IPS-11a (cell line): ENCODE results near the gene ELMO3.

Experiments
- H3K4me3 ChIP-seq: one replicate; pipeline ENCODE4 v1.5.1; 2013; ENCODE audit warnings: low read depth, low read length, control low read depth

ELMO3 gene

GRCh38 chr16:67196881-67197280 lies 2.0 kb upstream of the ELMO3 start:
- H3K4me3 ChIP-seq: no peak overlapping the region

- no peak overlapping the region for H3K4me3 ChIP-seq
These were observed 1.2 kb upstream of the ELMO3 start for GRCh38 chr16:67197704-67198103.

DNA sequence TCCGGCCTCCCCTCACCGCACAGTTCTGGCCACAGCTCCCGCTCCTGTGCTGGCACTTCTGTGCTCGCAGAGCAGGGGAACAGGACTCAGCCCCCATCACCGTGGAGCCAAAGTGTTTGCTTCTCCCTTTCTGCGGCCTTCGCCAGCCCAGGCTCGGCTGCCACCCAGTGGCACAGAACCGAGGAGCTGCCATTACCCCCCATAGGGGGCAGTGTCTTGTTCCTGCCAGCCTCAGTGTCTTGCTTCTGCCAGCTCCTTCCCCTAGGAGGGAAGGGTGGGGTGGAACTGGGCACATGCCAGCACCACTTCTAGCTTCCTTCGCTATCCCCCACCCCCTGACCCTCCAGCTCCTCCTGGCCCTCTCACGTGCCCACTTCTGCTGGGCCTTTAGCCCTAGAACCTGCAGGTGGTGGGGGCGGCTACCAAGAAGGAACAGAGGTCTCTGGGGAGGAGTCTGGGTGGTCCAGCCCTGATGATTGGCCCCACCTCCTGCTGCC lies 645 bp upstream of the ELMO3 start:
- H3K4me3 ChIP-seq: no peak overlapping the region

- H3K4me3 ChIP-seq: peak overlapping the region; percentile 60
These were observed 872 bp downstream of the ELMO3 start for GRCh38 chr16:67199808-67200198.

GRCh38 chr16:67200491-67200890 lies 1.6 kb downstream of the ELMO3 start:
- peak overlapping the region; percentile 6 for H3K4me3 ChIP-seq

DNA sequence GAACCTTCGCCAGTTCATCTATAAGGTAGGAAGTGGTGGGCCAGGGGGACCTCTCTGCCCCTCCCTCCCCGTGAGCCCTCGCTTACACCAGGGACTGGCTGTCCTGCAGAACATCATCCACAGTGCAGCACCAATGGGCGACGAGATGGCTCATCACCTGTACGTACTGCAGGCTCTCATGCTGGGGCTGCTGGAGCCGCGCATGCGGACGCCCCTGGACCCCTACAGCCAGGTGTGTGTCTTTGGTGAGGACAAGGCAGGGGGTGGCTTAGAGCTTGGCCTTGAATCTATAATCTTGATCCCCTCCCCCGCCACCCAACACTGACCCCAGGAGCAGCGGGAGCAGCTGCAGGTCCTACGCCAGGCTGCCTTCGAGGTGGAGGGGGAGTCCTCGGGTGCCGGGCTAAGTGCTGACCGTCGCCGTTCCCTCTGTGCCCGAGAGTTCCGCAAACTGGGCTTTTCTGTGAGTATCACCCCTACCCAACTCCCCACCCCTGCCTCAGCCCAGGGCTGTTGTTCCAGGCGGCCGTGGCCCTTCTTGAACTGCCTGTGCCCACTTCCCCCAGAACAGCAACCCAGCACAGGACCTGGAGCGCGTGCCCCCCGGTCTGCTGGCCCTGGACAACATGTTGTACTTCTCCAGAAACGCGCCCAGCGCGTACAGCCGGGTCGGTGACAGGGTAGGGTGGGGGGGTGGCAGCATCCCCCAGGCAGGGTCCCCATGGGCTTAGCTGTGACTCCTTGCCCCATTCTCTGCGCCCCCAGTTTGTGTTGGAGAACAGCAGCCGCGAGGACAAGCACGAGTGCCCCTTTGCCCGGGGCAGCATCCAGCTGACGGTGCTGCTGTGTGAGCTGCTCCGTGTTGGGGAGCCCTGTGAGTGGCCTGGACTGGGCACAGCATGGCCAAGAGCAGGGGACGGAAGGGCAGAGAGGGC lies 2.7 kb downstream of the ELMO3 start:
- no peak overlapping the region for H3K4me3 ChIP-seq

- H3K4me3 ChIP-seq: no peak overlapping the region
These were observed 3.5 kb downstream of the ELMO3 start for GRCh38 chr16:67202426-67202825.

- H3K4me3 ChIP-seq: no peak overlapping the region
These were observed 4.1 kb downstream of the ELMO3 start for GRCh38 chr16:67202956-67203493.

GRCh38 chr16:67204076-67204475 lies 5.1 kb downstream of the ELMO3 start:
- H3K4me3 ChIP-seq: no peak overlapping the region

DNA sequence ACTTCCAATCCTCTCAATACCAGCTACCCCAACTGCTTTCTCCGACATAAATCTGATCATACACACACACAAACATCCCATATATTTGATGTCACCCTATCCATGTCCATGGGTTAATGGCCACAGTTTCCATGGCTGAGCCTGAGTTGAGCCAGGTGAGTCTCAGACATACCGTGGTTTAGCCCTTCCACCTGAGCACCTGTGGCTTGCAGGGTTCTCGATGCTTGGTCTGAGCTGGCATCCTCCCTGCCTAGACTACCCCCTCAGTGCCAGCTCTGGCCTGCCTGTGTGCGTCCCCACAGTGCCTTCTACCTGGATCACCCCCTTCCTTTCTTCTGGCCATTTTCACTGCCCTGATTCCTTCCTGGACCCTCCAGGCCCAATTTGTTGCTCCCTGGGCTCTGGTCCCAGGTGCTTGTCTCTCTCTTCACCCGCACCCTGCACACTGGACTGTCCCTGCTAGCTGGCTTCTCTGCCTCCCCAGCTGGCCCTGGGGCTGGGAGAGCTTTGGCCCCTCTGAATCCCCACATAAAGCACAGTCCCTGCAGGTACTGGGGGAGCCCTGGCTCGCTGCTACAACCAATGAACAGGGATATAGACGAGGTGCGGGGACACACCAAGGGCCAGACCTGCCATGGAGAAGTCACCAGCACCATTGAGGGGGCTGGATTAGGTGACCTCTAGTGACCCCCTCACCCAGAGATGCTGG lies 7.4 kb downstream of the ELMO3 start:
- no peak overlapping the region for H3K4me3 ChIP-seq

- H3K4me3 ChIP-seq: no peak overlapping the region
These were observed 7.9 kb downstream of the ELMO3 start for GRCh38 chr16:67206838-67207248.

- no peak overlapping the region for H3K4me3 ChIP-seq
These were observed 8.5 kb downstream of the ELMO3 start for GRCh38 chr16:67207249-67208091.

- H3K4me3 ChIP-seq: no peak overlapping the region
These were observed 9.4 kb downstream of the ELMO3 start for GRCh38 chr16:67208154-67208896.

DNA sequence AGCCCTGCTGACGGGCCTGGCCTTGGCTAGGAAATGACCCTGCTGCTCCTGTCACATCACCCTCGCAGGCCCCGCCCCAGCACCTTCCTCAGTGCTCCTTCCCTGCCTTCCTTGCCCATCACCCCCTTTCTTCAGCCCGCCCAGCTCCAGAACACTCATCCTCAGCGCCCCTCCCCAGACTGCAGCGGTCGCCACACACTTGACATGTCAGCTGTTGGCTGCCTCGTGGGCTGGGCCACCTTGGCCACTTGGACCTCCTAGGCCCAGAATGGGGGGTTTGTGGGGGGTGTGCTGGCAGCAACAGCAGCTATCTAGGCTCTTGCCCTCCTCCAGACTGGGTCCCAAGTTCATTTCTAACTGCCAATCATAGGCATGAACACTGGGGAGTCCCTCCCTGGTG lies 10.6 kb downstream of the ELMO3 start:
- no peak overlapping the region for H3K4me3 ChIP-seq

GRCh38 chr16:67210069-67210937 lies 11.4 kb downstream of the ELMO3 start:
- no peak overlapping the region for H3K4me3 ChIP-seq

- H3K4me3 ChIP-seq: no peak overlapping the region
These were observed 12.7 kb downstream of the ELMO3 start for GRCh38 chr16:67211674-67212073.

- no peak overlapping the region for H3K4me3 ChIP-seq
These were observed 13.8 kb downstream of the ELMO3 start for GRCh38 chr16:67212766-67213165.

- no peak overlapping the region for H3K4me3 ChIP-seq
These were observed 14.5 kb downstream of the ELMO3 start for GRCh38 chr16:67213197-67214019.
